Measurements from ENCODE around the gene B3GLCT.

GRCh38 chr13:31250435-31250834 lies 50.7 kb downstream of the B3GLCT start:
- TF ChIP-seq EZH2 (IDR thresholded peaks at IDR 0.05; ENCODE audit: borderline replicate concordance, control insufficient read depth, low read depth, low read length) = no peak
- TF ChIP-seq CHD2 (IDR thresholded peaks at IDR 0.05; ENCODE audit: borderline replicate concordance, low read depth, low read length) = no peak
- TF ChIP-seq POLR2A (IDR thresholded peaks at IDR 0.05; ENCODE audit: low read depth, low read length) = no peak
- TF ChIP-seq MAX (IDR thresholded peaks at IDR 0.05; ENCODE audit: low read depth, low read length) = no peak
- TF ChIP-seq NFYA (IDR thresholded peaks at IDR 0.05; ENCODE audit: borderline replicate concordance, low read depth, low read length) = no peak
- TF ChIP-seq ZNF217 (IDR thresholded peaks at IDR 0.05) = no peak
- no peak for TF ChIP-seq CTCF (IDR thresholded peaks at IDR 0.05 in 2 of 3, conservative IDR thresholded peaks at IDR 0.05 in 1 of 3; ENCODE audit: control insufficient read depth in 2 of 3, extremely low read depth in 1 of 3, insufficient read depth in 1 of 3, low read depth in 3 of 3, low read length in 3 of 3)
- TF ChIP-seq NR2F1 (conservative IDR thresholded peaks at IDR 0.05) = no peak
- TF ChIP-seq ELK1 (IDR thresholded peaks at IDR 0.05; ENCODE audit: low read depth, low read length) = no peak
- no peak for TF ChIP-seq HDAC2 (IDR thresholded peaks at IDR 0.05)
